ENCODE measurements around the gene BRINP2.

- no peak for TF ChIP-seq POLR2A (IDR thresholded peaks at IDR 0.05)
- TF ChIP-seq CTCF (IDR thresholded peaks at IDR 0.05): no peak
Observed at GRCh38 chr1:177278626-177279390, 108.0 kb downstream of the BRINP2 start.
